Measurements from ENCODE around the gene NFKB2.
A peak's percentile ranks its signal among the peaks of the same experiment; 100 is the strongest.

DNA sequence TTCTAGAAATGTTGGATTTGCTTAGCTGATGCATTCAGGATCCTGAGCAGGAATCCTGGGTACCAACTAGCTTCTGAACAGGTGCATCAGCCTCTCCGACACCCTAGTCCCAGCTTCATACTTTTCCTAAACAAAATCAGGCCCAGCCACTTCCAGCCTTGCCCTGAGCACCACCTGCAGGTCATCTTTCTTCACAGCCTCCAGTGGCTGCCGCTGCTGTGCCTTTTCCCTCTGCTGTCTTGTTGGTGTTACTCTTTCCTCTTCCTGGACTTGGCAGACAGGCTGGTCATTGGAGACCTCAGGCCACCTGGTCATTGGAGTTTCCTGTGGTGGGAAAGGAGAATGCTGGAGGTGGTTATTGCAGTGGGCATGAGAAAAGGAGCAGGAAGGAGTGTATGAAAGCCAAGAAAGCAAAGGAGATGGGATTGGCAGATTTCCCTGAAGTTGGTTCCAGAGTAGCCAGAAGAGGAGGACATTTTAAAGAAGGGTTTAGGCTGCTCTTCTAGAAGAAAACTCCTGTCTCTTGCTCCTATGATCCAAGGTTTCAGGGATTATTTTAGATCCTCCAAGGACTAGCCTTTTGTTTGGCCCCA lies 48.2 kb upstream of the NFKB2 start:
- TF ChIP-seq, protein P1, sequence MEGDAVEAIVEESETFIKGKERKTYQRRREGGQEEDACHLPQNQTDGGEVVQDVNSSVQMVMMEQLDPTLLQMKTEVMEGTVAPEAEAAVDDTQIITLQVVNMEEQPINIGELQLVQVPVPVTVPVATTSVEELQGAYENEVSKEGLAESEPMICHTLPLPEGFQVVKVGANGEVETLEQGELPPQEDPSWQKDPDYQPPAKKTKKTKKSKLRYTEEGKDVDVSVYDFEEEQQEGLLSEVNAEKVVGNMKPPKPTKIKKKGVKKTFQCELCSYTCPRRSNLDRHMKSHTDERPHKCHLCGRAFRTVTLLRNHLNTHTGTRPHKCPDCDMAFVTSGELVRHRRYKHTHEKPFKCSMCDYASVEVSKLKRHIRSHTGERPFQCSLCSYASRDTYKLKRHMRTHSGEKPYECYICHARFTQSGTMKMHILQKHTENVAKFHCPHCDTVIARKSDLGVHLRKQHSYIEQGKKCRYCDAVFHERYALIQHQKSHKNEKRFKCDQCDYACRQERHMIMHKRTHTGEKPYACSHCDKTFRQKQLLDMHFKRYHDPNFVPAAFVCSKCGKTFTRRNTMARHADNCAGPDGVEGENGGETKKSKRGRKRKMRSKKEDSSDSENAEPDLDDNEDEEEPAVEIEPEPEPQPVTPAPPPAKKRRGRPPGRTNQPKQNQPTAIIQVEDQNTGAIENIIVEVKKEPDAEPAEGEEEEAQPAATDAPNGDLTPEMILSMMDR (IDR thresholded peaks at IDR 0.05), result peak; percentile 82
- TF ChIP-seq EZH2phosphoT487 (IDR thresholded peaks at IDR 0.05) (no peak), EZH2 (IDR thresholded peaks at IDR 0.05) (no peak)
